ENCODE data around the gene RSPRY1.
"Not testable (repeated sequence)": the region's sequence is repeated elsewhere in the genome, so short reads cannot be mapped to it uniquely, and the experiment has no call there.

RSPRY1 gene

DNA sequence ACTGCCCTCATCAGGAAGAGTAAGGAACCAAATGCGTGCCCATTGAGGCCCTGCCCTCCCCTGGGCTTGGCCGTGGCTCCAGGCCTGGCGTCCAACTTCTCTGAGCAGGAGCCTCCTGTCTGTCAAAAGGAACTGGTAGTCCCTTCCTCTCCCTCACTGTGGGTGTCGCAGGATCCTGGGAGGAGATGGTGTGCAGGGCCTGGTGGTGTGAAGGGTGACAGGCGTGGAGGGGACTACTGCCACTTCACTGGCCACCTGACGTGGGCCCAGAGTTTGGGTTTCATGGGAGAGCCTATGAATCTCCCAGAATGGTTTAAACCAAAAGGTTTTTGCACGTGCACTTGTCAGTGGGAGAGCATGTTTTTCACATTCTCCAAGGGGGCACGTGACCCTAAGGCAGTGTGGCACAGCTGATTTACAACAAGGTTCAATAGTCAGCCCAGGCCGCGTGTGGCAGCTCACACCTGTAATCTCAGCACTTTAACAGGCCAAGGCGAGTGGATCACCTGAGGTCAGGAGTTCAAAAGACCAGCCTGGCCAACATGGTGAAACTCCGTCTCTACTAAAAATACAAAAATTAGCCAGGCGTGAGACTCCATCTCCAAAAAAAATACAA is 71.4 kb downstream of the RSPRY1 start:
- DNase-seq: no peak

DNA sequence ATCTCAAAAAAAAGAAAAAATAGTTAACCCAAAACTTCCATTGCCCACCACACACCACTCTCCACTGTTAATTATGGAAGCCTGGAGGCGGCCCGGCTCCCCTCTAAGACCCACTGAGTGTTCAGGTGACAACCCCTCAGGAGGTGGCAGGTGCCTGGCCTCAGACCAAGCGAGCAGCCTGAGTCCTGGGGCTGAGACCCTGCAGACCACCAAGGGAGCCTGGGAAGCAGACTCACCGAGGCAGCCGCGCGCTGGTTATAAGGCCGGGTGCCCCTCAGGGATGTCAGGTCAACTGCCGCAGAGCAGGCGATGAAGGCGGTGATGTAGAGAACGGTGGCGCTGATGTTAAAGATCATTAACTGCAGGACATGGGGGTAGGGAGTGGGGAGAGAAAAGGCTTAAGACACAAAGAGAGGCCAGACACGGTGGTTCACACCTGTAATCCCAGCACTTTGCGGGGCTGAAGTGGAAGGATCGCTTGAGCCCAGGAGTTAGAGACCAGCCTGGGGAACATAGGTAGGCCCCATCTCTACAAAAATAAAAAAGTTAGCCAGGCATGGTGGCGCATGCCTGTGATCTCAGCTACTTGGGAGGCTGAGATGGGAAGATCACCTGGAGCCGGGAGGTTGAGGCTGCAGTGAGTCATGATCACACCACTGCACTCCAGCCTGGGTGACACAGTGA is 72.2 kb downstream of the RSPRY1 start:
- DNase-seq: no peak

DNA sequence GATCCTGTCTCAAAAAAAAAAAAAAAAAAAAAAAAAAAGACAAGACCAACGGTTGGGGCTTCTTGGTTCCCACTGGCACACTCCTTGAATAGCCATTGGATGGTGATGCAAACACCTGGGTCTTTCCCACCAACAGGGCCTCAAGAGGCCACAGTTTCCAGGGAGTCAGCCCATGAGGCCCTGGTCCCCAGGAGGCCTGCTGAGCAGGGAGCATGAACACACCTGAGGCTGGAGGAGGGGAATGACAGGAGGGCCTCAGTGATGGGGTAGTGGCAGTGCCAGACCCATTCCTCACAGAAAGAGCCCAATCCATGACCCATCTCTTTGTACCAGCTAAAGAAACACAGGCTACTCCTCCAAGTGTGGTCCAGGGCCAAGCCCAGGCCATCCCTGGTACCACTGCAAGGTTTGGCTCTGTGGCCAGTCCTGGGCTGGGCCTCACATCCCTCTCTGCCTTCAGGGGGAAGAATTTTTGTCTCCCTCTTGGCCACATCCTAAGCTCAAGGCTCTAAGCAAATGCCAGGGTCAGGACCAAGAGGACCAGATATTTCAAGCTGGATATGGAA is 72.9 kb downstream of the RSPRY1 start:
- DNase-seq: no peak

DNA sequence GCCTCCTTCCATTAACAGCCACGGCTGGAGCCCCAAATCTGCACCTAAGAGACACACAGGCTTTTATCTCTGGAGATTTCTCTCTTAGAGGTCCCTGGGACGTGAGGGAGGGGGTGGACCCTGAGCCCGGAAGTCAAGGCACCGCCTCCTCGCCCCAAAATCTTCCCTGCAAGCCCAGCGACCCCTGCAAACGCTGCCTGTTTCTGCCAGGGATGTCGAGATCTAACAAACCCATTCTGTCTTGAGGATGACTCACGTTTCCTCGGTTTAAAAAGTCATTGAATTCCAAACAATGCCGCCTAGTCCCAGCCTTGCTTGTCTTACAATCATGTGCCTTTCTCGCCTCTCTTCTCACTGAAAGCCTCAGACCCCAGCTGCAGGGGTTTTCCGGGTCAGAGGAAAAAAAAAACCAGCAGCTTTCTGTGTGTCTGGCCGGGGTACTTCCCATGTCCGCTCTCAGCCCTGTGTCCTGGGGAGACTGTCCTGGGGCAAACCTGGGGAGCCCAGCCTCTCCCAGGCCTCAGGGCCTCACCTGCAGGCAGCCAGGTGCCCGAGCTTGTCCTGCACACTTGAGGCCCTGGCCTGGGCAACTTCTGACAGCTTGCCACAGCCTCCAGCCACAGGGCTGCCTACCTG is 74.3 kb downstream of the RSPRY1 start:
- no peak for DNase-seq

DNA sequence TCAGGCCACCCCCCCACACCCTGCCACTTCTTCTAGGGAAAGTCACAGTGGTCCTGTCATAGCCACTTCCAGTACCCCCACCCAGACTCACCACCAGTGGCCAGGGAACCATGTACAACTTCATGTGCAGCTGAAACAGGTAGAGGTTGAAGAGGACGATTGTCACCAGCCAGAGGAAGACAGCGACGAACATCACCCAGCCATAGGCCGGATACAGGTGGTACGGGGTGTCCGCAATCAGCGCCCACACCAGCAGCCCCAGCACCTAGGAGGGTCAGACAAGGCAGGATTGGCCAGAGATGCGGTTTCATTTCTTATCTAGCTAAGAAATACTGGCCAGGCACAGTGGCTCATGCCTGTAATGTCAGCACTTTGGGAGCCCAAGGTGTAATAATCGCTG is 75.7 kb downstream of the RSPRY1 start:
- DNase-seq: no peak

DNA sequence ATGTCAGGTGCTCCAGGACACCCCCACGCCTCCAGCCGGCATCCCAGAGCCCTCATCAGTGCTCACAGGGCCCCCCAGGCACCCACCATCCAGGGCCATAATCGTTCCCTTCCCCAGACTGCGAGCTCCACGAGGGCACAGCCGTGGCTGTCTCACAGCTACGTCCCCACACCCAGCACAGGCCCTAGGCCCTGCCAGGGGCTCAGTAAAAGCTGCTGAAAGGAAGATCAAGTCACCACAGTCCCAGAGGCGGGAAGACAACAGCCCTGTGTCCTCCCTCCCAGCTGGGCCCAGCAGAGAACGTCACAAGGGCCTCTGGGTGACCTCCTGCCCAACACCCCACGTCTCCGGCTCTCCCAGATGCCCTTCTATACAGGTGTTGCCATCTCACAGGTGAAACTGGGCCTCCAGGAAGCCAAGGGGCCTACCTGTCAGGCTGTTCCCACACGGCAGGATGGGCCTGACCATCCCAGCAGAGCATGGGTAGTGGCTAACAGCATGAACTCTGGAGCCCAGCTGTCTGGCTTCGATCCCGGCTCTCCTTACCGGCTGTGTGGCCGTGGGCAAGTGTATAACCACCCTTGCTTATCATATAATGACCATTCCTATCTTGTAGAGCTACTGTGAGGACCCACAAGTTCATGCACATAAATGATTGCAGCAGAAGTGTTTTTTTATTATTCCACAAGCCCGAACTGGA is 76.9 kb downstream of the RSPRY1 start:
- DNase-seq: no peak

DNA sequence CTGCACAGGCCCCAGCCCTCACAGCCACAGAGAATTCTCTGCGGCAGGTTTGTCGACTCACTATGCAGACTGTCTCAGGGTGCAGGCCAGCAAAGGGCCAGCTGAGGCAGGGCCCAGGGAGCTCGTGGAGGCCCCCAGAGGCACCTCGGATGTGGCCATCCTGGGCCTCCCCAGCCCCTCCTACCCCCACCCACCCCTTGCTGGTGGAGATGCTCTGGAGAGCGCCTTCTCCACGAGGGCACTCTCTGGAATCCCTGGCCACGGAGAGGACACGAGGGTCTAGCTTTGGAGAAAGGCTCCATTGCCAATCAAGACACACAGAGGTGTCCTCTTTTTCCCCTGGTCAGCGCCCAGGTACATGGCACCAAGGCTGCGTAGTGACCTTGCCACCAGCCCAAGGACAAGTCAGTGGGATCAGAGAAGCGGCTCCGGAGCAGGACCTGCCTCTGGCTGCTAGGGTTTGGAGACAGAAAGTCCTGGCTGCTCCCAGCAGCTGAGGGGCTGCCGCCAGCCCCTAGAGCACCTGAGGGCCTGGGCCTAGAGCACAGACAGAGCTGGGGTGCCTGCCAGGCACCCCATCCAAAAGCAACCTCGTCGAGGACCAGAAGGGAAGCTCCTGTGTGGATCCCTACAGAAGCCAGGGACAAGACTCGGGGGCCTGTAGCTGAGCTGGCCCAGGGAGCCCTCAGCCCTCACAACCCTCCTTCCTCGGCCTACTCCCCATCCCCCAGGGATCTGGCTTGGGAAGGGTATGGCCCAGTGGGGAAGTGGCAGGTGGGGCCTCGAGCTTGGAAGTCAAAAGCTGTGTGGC is 77.6 kb downstream of the RSPRY1 start:
- DNase-seq: no peak

DNA sequence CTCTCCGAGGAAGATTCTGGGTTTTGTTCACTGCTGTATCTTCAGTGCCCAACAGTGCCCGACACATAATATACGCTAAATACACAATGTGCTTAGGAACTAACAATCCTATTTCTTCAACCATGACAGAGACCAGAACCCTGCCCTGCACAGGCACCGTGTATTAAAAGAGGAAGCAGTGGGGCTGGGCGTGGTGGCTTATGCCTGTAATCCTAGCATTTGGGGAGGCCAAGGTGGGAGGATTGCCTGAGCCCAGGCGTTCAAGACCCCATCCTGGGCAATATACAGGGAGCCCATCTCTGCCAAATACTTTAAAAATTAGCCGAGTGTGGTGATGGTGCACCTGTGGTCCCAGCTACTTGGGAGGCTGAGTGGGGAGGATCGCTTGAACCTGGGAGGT is 78.3 kb downstream of the RSPRY1 start:
- no peak for DNase-seq

DNA sequence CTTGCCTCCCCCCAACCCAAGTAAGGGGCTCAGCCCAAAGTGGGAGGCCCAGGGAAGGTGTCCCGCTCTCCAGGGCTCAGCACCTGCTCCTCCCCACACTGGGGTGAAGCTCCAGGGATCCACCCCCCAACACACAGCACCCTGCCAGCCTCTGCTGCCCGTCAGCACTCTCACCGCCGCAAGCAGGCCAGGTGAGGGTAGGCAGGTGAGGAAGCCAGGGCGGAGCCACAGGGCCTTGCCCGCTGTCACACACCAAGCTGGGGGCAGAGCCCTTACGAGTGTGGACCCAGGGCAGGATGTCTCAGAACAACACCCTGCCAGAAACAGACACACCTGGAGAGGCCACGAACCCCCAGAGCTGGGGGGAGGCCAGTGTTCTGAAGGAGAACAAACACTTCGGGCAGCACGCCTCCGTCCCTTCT is 78.8 kb downstream of the RSPRY1 start:
- no peak for DNase-seq

DNA sequence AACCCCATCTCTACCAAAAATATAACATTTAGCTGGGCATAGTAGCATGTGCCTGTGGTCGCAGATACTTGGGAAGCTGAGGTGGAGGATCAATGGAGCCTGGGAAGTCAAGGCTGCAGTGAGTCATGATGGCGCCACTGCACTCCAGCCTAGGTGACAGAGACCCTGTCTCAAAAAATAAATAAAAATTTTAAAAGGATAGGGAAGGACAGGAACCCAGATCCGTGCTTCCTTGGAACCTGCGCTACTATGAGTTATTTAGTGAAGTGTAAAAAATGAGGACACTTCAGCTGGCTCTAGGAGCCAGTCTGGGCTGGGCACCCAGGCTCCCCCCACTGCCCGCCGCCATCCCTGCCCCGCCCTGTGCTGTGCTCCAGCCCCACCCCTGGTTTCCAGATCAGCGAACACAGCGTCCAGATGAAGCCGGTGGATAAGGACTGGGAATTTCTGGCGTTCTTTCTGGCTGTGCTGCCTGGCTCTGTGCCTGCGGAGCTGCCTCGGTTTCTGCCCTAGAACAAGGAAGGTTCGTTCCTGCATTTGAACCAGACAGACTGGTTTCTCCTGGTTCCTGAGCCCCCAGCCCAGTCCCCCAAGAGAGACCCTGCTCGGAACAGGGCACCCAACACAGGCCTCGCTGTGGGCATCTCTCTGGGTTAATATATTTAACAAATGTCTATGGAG is 79.9 kb downstream of the RSPRY1 start:
- no peak for DNase-seq

DNA sequence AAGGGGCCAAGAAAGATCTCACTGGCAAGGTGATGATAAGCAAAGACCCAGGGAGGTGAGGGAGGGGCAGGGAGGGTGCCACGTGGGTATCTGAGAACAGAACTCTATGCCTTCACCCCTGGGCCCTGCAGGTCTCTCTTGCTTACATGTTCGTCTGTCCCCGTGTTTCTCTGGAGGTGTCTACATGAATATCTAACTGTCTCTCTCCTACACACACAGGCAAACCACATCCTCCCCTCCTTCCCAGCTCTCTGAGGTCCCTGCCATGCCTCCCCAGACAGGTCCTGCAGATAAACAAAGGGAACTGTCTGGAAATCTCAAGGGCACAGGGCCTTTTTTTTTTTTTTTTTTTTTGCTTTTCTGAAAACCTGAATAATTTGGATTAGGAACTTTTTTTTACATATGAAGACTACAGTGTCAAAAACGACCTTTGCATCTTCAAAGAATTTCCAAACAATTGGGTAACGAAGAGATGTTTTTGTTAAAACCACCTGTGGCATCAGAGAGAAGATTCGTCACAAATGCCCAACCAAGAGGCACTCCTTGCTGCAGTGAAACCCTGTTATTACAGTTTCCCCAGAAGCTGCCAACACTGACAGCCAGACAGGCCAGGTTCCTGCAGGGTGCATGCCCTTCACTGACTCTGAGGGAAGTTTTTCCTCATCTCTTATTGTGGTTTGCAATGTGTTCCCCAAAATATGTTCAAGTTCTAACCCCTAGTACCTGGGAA is 80.6 kb downstream of the RSPRY1 start:
- DNase-seq: no peak

DNA sequence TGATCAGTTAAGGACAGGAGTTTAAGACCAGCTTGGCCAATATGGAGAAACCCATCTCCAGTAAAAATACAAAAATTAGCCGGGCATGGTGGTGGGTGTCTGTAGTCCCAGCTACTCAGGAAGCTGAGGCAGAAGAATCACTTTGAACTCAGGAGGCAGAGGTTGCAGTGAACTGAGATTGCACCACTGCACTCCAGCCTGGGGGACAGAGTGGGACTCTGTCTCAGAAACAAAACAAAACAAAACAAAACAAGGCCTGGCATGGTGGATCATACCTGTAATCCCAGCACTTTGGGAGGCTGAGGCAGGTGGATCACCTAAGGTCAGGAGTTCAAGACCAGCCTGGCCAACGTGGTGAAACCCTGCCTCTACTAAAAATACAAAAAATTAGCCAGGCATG is 81.2 kb downstream of the RSPRY1 start:
- DNase-seq: not testable (repeated sequence)

DNA sequence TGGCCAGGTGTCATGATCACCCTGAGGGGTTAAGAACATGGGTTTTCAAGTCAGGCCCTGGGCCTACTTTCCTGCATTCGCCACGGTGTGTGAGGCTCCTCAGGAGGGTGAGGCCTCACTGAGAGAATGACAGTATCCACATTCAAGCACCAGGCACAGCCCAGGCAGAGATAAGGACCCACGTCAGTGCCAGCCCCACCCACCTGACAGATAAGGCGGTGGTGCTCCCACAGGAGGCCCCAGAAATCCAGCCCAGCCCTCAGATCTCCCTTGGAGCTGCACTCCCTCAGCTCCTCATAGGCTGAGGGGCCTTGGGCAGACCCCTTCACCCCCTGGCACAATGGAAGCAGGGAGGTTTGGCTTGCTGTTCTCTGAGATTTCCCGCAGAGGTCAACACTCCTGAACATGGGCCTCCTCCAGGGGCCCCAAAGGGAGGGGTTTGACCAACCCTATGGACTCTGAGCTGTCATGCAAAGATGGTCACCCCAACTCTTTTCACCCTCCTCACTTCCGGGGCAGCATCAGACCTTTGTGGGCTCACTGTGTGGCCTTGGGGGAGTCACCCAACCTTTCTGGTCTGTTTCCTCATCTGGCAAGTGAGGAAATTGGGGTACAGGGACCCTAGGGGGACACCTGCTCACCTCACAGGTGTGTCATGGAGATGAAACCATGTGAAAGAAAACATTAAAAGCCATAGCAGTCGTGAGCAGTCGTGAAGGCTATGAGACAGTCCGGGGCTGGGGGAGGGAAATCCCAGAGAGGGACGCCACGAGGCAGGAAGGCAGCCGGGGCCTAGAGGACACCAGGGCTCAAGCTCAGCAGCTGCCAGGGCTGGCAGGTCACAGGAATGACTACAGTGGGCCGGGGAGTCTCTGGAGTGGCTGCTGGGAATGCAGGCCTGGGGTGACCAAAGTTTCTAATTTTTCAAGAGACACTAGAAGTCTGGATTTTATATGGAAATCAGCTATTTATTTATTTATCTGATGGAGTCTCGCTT is 83.0 kb downstream of the RSPRY1 start:
- no peak for DNase-seq

DNA sequence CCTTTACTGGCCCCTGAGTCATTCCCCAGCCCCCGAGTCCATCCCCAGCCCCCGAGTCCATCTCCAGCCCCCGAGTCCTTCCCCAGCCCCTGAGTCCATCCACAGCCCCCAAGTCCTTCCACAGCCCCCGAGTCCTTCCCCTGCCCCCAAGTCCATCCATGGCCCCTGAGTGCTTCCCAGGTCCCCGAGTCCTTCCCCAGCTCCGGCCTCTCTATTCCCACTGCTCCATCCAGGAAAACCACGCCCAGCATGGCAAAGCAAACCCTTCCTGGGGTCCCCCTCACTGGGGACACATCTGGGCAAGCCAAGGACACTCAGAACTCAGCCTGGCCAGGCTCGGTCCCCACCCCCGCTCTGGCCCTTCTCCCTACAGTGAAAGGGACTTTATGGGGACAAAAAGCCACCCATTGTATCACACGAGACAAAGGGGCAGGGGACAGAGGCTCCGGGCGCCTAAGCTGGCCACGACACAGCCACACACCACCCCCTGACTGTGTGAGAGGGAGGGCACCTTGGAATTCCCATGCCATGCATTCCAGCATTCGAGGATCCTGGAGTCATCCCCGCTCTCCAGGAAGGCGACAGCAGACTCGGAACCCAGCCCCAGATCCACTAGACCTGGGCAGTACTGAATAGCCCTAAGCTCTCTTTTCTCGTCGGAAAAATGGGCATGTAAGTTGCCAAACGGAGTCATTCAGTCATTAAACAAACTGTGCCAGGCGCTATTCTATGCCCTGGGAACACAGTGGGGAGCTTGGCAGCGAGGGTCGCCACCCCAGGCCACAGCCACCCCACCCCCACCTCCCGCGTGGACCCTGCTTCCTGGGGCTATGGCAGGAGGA is 84.3 kb downstream of the RSPRY1 start:
- DNase-seq: no peak

DNA sequence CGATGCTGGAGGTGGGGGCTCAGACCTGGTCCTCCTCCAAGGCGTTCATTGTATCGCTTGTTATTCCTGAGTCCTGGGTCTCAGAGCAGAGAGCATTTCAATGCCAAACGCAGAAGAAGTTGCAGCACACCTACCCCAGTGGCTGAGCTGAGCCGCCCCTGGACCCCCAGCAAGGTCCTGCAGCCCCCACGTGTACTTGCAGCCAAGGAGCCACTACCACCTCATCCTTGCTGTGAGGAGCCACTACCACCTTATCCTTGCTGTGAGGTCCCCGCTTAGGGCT is 84.9 kb downstream of the RSPRY1 start:
- no peak for DNase-seq

DNA sequence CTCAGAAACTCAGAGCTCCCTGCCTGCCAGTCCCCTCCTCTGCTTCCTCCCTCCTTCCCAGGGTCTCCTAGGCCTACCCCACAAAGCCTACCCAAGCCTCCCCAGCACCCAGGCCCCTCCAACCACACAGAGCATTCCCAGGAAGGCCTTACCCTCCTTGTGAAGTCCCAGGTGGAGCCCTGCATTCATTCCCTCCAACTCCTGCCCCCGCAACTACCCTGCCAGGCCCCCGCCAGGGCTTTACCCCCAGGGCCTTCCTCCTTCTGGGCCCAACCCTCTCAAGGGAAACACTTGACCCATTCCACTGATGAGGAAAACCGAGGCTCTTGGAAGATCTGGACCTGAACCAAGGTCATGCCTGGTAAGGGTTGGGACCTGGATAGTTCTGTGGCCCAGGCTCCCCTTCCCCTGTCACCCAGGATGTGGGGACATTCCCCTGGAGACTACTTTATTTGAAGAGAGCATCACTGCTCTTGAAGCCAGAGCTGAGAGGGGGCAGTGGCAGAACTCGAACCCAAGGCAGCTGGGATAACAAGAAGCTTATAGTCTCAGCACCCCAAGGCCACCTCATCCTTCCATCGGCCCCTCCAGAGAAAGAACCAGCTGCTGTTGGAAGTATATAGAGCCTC is 85.9 kb downstream of the RSPRY1 start:
- no peak for DNase-seq

DNA sequence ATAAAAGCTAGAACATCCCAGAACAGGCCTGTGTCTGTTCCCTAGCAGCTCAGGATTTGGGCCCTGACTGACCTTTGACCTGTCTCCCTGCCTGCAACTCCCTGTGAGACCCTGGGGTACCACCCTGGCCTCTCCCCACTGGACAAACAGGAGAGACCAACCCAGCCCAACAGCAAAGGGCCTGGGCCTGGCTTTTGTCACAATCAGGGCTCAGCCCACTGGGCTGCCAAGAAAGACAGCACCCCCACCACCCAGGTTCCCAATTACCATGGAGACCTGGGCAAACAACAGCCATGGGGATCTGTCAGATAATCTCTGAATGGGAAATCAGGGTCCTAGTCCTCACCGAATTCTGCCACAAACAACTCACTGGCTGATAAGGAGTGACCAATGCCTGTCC is 87.2 kb downstream of the RSPRY1 start:
- DNase-seq: no peak

DNA sequence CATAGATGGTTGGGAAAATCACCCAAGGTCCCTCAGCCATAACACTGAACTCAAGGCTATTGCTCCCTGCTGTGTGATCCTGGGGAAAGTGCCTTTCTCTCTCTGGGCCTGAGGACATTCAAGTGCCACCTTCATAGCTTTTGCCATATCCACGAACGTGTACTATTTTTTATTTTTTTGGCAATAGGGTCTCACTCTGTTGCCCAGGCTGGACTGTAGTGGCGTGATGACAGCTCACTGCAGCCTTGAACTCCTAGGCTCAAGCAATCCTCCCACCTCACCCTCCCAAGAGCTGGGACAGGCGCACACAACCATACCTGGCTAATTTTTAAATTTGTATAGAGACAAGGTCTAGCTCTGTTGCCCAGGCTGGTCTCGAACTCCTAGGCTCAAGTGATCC is 87.7 kb downstream of the RSPRY1 start:
- no peak for DNase-seq

DNA sequence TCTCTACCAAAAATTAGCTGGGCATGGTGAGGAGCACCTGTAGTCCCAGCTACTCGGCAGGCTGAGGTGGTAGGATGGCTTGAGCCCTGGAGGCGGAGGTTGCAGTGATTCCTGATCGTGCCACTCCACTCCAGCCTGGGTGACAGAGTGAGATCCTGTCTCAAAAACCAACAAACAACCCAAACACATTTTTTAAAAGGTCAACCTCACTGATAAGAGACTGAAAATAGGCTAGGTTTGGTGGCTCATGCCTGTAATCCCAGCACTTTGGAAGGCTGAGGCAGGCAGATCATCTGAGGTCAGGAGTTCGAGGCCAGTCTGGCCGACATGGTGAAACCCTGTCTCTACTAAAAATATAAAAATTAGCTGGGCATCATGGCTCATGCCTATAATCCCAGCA is 89.8 kb downstream of the RSPRY1 start:
- not testable (repeated sequence) for DNase-seq
